Subcutaneous adipose tissue (tissue), 4 donors: ENCODE data around the gene PRM1. TPM values are rescaled to one million over a fixed set of nuclear protein-coding genes. Genes with fewer than 3 reads are reported as not detected.

ENCODE experiments used
- CTCF ChIP-seq: fragments of 450-650 bp; IDR thresholded peaks from one replicate; pipeline ENCODE4 v1.5.1; 2016; ENCODE audit warnings: low read depth, mild to moderate bottlenecking, control low read depth, antibody characterized with exemption, moderate library complexity
- total RNA-seq, 4 donors: library from RNA; depleted of rRNA; stranded (reverse); fragments of >200 nt; gene quantifications; one replicate each; pipeline ENCODE4 v1.1.0, GENCODE V29; 2016

PRM1 gene
- total RNA-seq, 4 donors from 2014 or later, result not detected

- TF ChIP-seq CTCF, result no peak
These were observed 31.8 kb upstream of the PRM1 start for GRCh38 chr16:11312718-11313492.

GRCh38 chr16:11310997-11311561, 29.9 kb upstream of the PRM1 start:
- TF ChIP-seq CTCF, result no peak

GRCh38 chr16:11310634-11310977, 29.5 kb upstream of the PRM1 start:
- TF ChIP-seq CTCF, result no peak

GRCh38 chr16:11309895-11310633, 28.9 kb upstream of the PRM1 start:
- TF ChIP-seq CTCF, result no peak

DNA sequence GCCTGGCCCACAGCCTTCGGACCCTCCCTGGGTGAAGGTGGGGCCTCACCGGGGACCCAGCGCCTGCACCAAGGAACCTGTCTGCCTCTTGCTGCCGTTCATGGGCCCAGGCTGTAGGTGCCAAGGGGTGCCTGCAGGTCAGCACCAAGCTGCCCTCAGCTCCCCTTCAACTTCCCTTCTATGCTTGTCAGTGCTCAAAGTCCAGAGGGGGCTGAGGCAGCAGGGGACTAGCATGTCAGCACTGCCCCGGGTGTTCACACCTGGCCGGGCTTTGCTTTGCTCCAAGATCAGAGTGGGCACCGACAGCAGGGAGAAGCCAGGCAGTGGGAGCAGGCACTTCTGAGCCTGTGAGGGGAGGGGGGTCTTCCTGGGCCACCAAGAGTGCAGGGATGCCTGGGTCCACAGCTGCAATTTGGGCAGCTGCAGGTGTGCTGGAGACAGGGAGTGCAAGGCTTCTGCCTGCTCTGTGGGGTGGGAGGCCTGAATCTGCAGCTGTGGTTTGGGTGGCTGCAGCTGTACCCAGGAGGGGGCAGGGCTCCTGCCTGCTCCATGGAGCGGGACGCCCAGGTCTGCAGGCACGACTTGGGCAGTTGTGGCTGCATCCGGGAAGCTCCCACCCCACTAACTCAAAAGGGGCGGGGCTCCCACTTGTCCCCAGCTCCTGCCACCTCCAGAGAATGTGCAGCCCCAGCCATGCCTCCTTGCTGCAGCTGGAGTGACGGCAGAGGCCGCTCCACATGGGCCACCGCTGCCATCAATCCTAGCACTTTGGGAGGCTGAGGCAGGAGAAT, 27.6 kb upstream of the PRM1 start:
- no peak for TF ChIP-seq CTCF

DNA sequence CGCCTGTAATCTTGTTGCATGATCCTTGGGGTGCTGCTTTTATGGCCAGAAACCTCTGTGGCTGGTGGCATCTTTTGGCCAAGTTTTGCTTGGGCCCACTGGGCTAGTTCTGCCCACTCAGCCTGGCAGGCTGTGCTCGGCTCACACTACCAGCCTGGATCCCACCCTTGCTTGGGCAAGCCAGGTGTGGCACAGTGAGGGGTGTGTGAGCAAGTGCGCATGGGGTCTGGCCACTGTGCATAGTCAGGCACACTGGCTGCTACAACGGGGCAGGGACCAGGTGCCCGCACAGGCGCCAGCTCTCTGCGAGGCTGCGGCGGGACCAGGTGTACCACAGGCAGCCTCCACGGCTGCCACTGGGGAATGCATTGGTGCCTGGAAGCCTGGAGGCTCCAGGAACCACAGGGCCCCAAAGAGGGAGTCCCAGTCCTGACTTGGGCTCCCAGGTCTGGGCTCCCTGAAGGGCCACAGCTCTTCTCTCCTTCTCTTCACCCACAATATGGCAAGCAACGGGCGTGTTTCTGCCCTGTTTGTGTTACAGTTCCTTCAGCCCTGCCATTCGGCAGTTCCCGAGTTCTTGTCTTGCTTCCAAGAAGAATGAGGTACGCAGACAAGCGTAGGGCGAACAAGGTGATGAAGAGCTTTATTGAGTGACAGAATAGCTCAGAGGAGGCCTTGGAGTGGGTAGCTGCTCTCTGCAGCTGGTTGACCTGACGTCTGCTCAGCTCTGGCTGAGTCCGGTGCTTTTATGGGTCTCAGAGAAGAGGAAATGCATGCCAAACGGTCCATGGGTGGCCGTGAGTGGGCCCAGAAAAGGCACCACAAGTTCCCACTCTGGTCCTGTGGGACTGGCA, 26.7 kb upstream of the PRM1 start:
- no peak for TF ChIP-seq CTCF
